CD4-positive, alpha-beta T cell treated with Interleukin-15 for 4 hours (primary cell): ENCODE data around the gene SYNPR.
A peak's percentile ranks its signal among the peaks of the same experiment; 100 is the strongest.

ENCODE experiments used
- DNase-seq: peaks from one replicate; pipeline ENCODE4 v3.0.0-alpha.2; 2020; ENCODE audit warnings: low spot score

Gene SYNPR

GRCh38 chr3:63308072-63308471, 30.0 kb downstream of the SYNPR start:
- no peak for DNase-seq

GRCh38 chr3:63309768-63310167, 31.7 kb downstream of the SYNPR start:
- no peak for DNase-seq

- DNase-seq, result no peak
Observed at GRCh38 chr3:63323766-63324165, 45.7 kb downstream of the SYNPR start.

- DNase-seq, result no peak
Observed at GRCh38 chr3:63324621-63325020, 46.5 kb downstream of the SYNPR start.

GRCh38 chr3:63325386-63325785, 47.3 kb downstream of the SYNPR start:
- DNase-seq, result no peak

- no peak for DNase-seq
Observed at GRCh38 chr3:63328365-63328764, 50.3 kb downstream of the SYNPR start.

- no peak for DNase-seq
Observed at GRCh38 chr3:63331520-63331919, 53.4 kb downstream of the SYNPR start.

- no peak for DNase-seq
Observed at GRCh38 chr3:63333815-63334214, 55.7 kb downstream of the SYNPR start.

GRCh38 chr3:63338351-63338750, 60.2 kb downstream of the SYNPR start:
- no peak for DNase-seq

GRCh38 chr3:63343674-63344073, 65.6 kb downstream of the SYNPR start:
- peak; percentile 30 for DNase-seq

- no peak for DNase-seq
Observed at GRCh38 chr3:63344661-63345060, 66.6 kb downstream of the SYNPR start.

GRCh38 chr3:63349583-63350573, 71.8 kb downstream of the SYNPR start:
- peak; percentile 6 for DNase-seq

GRCh38 chr3:63351159-63352007, 73.3 kb downstream of the SYNPR start:
- peak; percentile 2 for DNase-seq

- no peak for DNase-seq
Observed at GRCh38 chr3:63352008-63352279, 73.8 kb downstream of the SYNPR start.

- no peak for DNase-seq
Observed at GRCh38 chr3:63353383-63353782, 75.3 kb downstream of the SYNPR start.

GRCh38 chr3:63354160-63354559, 76.1 kb downstream of the SYNPR start:
- no peak for DNase-seq

GRCh38 chr3:63355809-63356208, 77.7 kb downstream of the SYNPR start:
- no peak for DNase-seq

GRCh38 chr3:63364495-63364894, 86.4 kb downstream of the SYNPR start:
- no peak for DNase-seq

- DNase-seq, result no peak
Observed at GRCh38 chr3:63364910-63365309, 86.8 kb downstream of the SYNPR start.

GRCh38 chr3:63365671-63366070, 87.6 kb downstream of the SYNPR start:
- no peak for DNase-seq

GRCh38 chr3:63370094-63370493, 92.0 kb downstream of the SYNPR start:
- no peak for DNase-seq

- no peak for DNase-seq
Observed at GRCh38 chr3:63383040-63383439, 104.9 kb downstream of the SYNPR start.

- DNase-seq, result no peak
Observed at GRCh38 chr3:63384382-63384781, 106.3 kb downstream of the SYNPR start.
